ENCODE results near the gene CLIC5. TPM values are rescaled to one million over a fixed set of nuclear protein-coding genes. Genes with fewer than 3 reads are reported as not detected.
A peak's percentile ranks its signal among the peaks of the same experiment; 100 is the strongest.

Gene CLIC5
- total and polyA plus RNA-seq, 11 donors = 63.0 to 381 (median 244) TPM

- WGBS, 4 donors = 69 to 74% (median 69%) methylated on average over 15 to 17 of the region's 17 CpGs
- no peak for TF ChIP-seq POLR2A (IDR thresholded peaks at IDR 0.05)
- TF ChIP-seq, protein P1, sequence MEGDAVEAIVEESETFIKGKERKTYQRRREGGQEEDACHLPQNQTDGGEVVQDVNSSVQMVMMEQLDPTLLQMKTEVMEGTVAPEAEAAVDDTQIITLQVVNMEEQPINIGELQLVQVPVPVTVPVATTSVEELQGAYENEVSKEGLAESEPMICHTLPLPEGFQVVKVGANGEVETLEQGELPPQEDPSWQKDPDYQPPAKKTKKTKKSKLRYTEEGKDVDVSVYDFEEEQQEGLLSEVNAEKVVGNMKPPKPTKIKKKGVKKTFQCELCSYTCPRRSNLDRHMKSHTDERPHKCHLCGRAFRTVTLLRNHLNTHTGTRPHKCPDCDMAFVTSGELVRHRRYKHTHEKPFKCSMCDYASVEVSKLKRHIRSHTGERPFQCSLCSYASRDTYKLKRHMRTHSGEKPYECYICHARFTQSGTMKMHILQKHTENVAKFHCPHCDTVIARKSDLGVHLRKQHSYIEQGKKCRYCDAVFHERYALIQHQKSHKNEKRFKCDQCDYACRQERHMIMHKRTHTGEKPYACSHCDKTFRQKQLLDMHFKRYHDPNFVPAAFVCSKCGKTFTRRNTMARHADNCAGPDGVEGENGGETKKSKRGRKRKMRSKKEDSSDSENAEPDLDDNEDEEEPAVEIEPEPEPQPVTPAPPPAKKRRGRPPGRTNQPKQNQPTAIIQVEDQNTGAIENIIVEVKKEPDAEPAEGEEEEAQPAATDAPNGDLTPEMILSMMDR (IDR thresholded peaks at IDR 0.05) = no peak
- H3K36me3 ChIP-seq = peaks cover 0 to 44% (median 8%) of the 10 kb centered on the region in 9 donors
- intact Hi-C loops (cut with DNase I) = loop anchor here in 9 of 10 donors (1.0 to 10.0 kb wide), 13 partner anchors 83 to 1455 kb away; partner anchors contain the start of gene CLIC5 (in 6 of the 9)
- no peak for DNase-seq
- no peak overlapping the region for H3K4me3 ChIP-seq
- ATAC-seq = no peak
- H3K9me3 ChIP-seq = no peaks in the 10 kb centered on the region
- H3K27ac ChIP-seq = peak overlapping the region in 8 of 12 donors; percentile 7 to 47 (median 15)
- peaks cover 0 to 61% (median 23%) of the 10 kb centered on the region in 12 donors for H3K4me1 ChIP-seq
- no peaks in the 10 kb centered on the region for H3K27me3 ChIP-seq
Observed at GRCh38 chr6:45929421-45930361, 86.0 kb downstream of the CLIC5 start.

DNA sequence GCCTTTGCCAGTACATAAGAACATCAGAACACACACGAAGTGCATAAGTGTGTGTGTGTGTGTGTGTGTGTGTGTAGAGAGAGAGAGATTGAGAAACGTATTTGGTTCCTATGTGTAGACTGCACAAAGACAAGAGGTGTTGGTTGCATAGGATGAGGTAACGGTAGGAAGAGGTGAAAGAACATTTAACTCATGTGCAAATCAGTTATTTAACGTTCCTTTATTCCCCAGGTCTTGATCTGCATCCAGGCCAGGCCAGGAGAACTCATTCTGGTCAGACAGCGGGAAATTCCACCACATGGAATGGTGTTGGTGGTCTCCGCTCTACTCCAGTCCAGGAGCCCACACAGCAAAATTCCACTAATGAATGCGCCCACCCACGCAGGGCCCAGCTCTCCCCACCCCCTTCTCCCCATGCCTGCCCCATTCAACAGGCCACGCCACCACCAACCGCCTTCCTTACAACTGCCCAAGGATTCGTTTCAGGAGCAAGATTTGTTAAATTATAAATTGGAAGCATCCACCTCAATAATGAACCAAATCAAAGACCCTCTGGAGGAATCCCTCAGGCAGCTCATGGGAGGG lies 86.8 kb downstream of the CLIC5 start:
- Histone ChIP-seq H3K27me3 (no peaks in the 10 kb centered on the region), H3K9me3 (no peaks in the 10 kb centered on the region), H3K4me3 (no peak overlapping the region), H3K36me3 (peaks cover 0 to 42% (median 7%) of the 10 kb centered on the region in 9 donors), H3K27ac (peak overlapping the region in 2 of 12 donors; percentile 7 to 33), H3K4me1 (peaks cover 0 to 62% (median 26%) of the 10 kb centered on the region in 12 donors)
- no peak for TF ChIP-seq POLR2A (IDR thresholded peaks at IDR 0.05)
- TF ChIP-seq, protein P1 (IDR thresholded peaks at IDR 0.05) = no peak
- intact Hi-C loops (cut with DNase I) = loop anchor here in 2 of 10 donors (10.0 kb wide), 3 partner anchors 486 to 1454 kb away; no protein-coding TSS in a partner anchor
- DNase-seq (no peak), ATAC-seq (no peak)
- 80 to 86% (median 83%) methylated on average over 11 of the region's 11 CpGs for WGBS, 4 donors

DNA sequence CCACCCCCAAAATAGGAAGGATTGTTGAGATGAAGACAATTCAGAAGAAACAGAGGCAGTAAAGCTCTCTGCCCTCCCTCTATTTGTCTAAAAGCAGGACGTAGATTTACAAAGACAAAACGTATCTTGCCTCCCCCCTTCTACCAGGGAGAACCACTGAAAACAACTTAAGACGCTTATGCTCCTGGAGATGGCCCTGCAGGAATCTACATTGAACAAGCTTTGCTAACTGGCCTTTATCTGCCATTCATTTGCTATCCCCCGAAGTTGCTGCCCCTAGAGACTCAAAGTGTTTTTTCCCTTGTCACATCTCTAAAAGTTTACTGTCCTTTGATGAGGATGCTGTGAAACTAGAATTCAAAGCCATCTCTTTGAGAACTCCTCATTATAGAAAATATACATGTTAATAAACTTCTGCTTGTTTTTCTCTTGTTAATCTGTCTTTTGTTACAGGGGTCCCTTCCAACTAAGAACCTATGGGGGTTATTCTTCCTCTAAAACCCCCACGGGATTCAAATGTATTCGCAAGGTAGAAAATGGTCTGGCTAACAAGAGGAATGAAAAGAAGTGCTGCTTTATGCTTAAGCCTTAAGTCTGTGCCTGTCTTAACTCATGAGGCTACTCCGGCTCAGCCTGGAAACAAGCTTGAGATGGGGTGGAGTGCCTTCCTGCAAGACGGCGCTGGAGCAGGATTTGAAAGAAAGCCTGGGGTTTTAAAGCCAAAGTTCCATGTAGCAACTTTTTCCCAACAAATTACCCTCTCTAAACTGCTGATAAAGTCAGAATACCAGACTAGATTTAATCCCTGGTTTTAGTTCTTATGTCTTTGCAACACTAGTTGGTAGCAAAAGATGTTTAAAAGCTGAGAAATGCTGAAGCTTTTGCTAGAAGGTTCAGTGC lies 88.0 kb downstream of the CLIC5 start:
- H3K27me3 ChIP-seq = no peaks in the 10 kb centered on the region
- ATAC-seq = no peak
- WGBS, 4 donors = 55 to 68% (median 64%) methylated on average over 9 of the region's 9 CpGs
- H3K27ac ChIP-seq = peak overlapping the region in 4 of 12 donors; percentile 1 to 47 (median 12)
- H3K4me1 ChIP-seq = peaks cover 0 to 68% (median 34%) of the 10 kb centered on the region in 12 donors
- no peak overlapping the region for H3K4me3 ChIP-seq
- TF ChIP-seq, protein P1 (IDR thresholded peaks at IDR 0.05) = no peak
- TF ChIP-seq POLR2A (IDR thresholded peaks at IDR 0.05) = no peak
- H3K9me3 ChIP-seq = no peaks in the 10 kb centered on the region
- no peak for DNase-seq
- peaks cover 0 to 33% (median 0%) of the 10 kb centered on the region in 9 donors for H3K36me3 ChIP-seq
- intact Hi-C loops (cut with DNase I) = loop anchor here in 2 of 10 donors (10.0 kb wide), 3 partner anchors 487 to 1453 kb away; no protein-coding TSS in a partner anchor
